Caki2 (cell line): ENCODE data around the gene LGMN. TPM values are rescaled to one million over a fixed set of nuclear protein-coding genes. Genes with fewer than 3 reads are reported as not detected.

Source experiments
- DNase-seq: peaks from one replicate; pipeline ENCODE4 v3.0.0-alpha.2; 2015; ENCODE audit warnings: low read depth
- in situ Hi-C: cut with HindIII; loops from 2 replicates; pipeline ENCODE4 v1.10.0; 2016; ENCODE audit warnings: low sequenced_read_pairs, low pct_unique_long_range_greater_than_20kb, mixed read lengths
- total RNA-seq: library from RNA; depleted of rRNA; stranded (reverse); fragments of >200 nt; shearing (Covaris generic); gene quantifications from 2 replicates; pipeline ENCODE4 v1.2.3, GENCODE V29; 2014; ENCODE audit warnings: low replicate concordance

Gene LGMN
- total RNA-seq, 1 experiment from 2014 or later = 63.5 TPM

DNA sequence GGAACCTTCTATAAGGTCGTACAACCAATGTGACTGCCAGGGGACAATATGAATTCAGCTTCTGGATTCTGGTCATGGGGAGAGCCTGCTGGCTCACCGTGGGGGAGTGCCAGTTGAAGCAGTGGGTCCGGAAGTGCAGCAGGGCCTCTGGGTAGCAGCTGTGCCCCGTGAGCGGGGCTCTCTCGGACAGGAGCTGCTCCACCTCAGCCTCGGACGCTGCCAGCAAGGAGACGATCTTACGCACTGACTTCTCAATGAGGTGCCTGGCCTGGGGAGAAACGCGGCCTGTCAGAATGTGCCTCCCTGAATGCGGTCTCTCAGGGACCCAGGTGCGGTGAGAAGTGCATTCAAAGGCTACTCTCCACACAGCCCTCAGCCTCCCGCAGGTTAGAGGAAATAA, 42.0 kb downstream of the LGMN start:
- DNase-seq = no peak
- in situ Hi-C loops = no loop called here

DNA sequence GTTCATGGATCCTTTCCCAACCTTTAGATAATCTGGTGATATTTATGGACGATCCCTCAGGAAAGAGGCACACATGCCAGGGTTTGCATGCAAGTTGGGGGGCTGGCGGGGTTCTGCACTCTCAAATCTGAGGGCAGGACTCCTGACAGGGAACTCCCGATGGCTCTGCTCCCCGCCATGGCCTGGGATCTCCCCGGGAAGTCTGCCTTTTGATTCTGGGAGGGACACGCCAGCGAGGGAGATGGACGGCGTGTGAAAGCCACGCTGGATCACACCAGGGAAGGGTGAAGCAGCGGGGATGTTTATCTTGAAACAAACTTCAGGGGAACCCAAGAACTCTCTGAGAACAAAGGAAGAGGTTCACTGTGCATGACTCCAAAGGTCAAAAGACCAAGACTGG, 43.6 kb downstream of the LGMN start:
- DNase-seq = no peak

DNA sequence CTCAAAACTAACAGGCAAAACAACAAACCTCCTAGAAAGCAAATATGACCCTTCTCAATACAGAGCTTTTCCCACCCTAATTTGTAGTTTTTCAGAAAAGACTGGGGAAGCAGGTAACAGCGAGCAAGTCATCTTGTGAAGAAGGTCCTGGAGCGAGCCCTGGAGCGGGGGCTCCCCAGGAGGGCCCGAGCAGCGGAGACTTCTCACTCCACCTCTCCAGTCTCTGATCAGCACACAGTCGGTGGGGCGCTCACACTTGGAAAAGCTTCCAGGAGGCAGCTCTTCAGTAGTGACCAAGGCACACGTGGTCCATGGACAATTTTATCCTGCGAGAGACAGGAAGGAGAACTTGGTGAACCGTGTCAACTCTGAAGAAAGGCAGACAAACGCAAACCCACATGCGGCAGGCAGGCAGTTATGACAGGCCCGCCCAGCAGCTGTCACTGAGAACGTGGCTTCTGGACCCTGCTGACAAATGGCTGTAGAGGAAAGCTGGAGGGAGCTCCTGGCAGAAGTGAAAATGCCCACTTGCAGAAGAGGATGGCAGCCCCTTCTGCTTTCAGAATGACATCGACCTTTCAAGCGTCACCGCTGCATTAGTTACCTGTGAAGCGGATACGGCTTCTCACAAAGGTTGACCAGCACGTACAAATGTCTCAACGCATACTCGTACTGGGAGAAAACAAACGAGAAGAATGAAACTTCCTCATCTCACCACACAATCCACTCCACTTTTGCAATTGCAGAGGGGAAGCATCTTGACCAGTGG, 44.2 kb downstream of the LGMN start:
- in situ Hi-C loops = no loop called here
- DNase-seq = no peak

More for the DNA sequence above, 43.6 kb downstream of the LGMN start:
- in situ Hi-C loops = no loop called here

DNA sequence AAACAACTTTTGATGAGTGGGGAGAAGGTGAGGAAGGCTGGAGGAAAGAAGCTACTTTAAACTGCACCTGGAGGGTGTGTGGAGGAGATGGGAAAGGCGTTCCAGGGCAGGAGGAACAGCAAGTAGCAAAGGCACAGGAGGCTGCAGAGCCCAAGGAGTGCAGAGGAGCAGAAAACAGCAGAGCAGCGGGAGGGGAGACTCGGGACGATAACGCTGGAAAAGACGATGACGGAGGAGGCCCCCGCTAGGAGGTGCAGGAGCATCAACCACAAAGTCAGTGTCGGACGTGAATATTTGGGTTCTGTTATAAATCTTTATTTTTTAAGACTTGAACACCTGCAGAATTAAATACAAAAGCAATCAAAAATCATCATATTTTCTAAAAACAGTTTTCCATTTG, 44.9 kb downstream of the LGMN start:
- in situ Hi-C loops = no loop called here
- DNase-seq = no peak

DNA sequence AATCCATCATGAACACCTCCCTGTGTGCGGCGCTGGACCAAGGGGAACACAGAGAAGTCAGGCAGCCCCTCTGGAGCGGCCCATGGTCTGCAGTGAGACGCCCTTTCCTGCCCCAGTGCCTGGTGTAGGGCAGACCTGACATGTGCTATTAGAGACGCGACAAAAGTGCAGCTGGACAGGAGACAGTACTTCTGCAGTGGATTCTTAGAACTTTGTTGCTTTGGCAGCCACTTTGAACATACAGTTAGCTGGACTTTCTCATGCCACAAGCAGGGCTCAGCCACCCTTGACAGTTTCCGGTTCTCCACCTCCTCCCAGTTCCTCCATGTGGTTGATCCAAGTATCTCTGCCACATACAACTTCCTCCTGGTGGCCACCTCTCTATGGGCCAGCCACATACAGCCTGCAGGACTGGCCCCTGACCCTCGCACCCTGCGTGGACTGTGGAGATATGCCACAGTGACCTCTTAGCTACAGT, 45.9 kb downstream of the LGMN start:
- in situ Hi-C loops = no loop called here
- no peak for DNase-seq

DNA sequence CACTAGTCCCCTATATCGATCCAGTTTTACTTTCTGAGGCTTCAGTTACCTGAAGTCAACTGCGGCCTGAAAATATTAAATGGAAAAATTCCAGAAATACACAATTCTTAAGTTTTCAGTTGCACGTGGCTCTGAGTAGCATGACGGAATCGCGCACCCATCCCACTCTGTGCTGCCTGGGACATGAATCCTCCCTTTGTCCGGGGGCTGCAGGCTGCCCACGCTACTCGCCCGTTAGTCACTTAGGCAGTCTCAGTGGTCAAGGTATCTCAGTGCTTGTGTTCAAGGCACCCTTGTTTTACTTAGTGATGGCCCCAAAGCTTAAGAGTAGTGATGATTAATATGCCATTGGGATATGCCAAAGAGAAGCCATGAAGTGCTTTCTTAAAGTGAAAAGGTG, 46.6 kb downstream of the LGMN start:
- in situ Hi-C loops = no loop called here
- no peak for DNase-seq

DNA sequence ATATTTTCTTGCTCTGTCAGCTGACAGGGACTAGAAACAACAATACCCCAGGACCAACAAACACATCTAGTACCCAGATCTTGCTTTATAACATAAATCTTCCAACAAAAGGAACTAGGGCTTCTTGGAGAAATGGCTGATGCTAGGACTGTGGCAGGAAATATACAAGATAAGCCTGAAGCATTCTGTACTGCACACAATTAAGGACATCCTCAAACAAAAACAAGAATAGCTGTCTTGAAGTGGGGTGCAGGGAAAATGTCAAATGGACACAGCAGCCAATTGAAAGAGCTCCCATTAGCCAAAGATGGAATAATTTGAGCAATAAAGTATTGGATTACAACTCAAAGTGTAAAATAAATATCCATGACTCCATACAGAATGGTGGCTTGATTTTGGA, 50.0 kb downstream of the LGMN start:
- in situ Hi-C loops = no loop called here
- no peak for DNase-seq

DNA sequence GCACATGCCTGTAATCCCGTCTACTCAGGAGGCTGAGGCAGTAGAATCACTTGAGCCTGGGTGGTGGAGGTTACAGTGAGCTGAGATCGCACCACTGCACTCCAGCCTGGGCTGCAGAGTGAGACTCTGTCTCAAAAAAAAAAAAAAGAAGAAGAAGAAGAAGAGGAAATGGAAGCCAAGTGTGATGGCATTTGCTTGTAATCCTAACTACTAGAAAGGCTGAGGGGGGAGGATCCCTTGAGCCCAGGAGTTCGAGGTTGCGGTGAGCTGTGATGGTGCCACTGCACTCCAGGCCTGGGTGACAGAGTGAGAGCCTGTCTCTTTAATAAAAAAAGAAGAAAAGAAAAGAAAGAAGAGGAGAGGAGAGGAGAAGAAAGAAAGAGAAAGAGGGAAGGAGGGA, 52.1 kb downstream of the LGMN start:
- no peak for DNase-seq
- in situ Hi-C loops = no loop called here

DNA sequence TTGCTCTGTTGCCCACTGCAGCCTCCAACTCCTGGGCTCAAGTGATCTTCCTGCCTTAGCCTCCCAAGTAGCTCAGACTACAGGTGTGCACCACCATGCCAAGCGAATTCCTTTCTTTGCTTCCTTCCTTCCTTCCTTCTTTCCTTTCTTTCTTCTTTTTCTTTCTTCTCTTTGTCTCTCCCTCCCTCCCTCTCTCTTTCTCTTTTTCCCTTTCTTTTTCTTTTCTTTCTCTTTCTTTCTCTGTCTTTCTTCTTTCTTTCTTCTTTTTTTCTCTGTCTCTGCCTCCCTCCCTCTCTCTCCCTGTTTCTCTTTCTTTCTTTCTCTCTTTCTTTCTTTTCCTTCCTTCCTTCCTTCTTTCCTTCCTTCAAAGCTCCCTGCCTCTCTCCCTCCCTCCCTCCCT, 52.9 kb downstream of the LGMN start:
- in situ Hi-C loops = no loop called here
- DNase-seq = no peak

DNA sequence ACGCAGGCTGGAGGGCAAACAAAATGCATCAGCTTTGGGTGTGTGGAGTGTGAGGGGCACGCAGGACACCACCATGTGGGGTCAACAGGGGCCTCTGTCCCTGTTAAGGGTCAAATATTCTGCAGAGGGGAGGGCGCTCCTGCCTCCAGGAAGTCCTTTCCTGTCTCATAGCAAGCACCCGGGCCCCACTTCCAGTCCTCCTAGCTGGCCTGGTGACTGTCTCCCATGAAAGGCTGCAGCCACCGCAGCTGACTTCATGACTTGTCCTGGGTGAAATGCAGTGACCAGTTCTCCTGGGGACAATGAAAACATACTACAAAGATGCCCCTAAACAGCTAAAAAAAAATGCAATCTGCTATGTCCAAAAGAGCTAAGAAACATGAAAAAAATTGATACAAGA, 53.6 kb downstream of the LGMN start:
- DNase-seq = no peak
- in situ Hi-C loops = no loop called here

DNA sequence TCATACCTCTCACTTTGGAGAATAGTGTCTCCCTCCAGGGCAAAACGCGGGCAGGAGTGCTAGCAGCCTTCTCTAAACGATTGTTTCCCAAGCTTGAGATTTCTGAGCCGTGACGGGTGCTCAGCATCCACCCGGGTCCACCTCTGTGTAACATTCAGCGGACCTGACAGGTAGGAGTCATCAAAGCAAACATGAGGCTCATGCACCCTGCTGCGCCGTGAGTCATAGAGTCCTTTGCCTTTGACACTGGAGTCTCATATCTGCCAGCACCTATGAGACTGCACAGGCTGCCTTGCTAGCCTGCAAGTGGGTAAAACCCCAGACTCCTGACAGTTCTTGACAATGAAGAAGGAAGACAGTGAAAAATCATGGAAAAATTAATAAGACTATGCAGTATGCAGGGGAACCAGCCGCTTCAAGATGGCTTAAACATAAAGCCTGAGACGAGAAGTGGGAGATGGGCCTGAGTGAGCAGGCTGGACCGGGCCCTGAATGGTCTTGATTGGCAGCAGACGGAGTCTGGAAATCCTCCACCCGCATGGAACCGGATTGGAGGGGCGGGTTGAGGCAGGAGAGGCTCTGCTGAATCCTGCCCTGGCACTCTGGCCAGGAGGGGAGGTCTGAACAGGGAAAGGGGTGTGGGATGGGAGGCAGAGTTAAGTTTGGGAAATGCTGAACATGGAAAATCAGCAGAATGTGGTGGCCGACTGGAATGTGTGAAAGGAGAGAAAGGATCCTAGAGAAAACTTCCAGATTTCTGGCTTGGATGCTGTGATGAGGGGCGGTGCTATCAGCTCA, 54.2 kb downstream of the LGMN start:
- peak; percentile 41 for DNase-seq
- in situ Hi-C loops = no loop called here

DNA sequence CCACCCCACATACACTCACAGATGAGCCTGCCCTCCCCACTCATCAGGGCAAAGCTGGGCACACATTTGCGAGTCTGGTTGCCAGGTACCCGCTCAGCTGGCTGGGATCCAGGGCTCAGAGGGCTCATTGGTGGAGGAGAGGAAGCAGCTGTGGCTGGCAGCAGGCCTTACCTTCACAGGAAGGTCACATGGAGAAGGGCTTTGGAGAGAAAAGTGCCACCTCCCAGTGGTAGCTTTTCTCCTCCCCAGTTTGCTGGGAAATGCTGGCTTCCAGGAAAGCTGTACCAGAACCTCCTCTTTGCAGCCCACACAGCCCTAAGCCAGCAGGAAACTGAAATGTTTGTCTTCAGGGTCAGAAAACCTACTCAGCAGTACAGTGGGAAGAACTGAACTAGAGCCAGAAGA, 55.6 kb downstream of the LGMN start:
- DNase-seq = peak; percentile 4
- in situ Hi-C loops = no loop called here

DNA sequence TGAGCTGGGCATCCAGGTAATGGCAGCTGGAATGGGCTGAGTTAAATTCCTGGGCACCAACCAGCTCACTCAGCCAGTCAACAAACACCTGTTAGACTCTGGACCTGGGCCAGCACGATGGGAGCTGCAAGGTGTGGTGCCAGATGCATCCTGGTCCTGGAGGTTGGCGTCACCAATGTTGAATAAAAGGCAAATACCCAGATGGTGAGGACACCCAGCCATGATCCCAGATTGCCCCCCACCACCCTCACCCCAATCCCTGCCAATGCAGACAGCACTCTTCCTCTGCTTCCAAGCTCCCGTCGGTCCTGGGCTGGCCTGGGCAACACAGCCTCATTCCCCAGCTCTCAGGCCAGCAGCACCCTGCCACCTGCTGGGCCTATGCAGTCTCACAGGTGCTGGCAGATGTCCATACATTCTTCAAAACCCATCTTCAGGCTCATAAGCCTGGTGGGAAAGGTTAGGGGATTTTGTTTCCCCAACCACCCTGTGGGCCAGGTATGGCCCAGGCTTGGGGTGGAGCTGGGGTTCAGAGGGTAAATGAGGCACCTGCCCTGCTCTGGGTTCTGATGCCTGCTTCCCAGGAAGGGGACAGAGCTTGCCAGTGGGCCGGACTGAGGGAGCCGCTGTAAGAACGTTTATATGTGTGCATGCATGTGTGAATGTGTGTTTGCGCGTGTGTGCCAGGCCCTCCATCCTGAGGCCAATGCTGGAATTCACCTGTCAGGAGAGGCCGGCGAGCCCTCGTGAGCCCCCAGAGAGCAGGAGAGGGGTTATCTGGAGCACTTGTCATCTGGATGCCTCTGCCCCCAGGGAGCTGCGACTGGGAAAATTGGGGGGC, 58.0 kb downstream of the LGMN start:
- peak; percentile 44 for DNase-seq
- in situ Hi-C loops = no loop called here

DNA sequence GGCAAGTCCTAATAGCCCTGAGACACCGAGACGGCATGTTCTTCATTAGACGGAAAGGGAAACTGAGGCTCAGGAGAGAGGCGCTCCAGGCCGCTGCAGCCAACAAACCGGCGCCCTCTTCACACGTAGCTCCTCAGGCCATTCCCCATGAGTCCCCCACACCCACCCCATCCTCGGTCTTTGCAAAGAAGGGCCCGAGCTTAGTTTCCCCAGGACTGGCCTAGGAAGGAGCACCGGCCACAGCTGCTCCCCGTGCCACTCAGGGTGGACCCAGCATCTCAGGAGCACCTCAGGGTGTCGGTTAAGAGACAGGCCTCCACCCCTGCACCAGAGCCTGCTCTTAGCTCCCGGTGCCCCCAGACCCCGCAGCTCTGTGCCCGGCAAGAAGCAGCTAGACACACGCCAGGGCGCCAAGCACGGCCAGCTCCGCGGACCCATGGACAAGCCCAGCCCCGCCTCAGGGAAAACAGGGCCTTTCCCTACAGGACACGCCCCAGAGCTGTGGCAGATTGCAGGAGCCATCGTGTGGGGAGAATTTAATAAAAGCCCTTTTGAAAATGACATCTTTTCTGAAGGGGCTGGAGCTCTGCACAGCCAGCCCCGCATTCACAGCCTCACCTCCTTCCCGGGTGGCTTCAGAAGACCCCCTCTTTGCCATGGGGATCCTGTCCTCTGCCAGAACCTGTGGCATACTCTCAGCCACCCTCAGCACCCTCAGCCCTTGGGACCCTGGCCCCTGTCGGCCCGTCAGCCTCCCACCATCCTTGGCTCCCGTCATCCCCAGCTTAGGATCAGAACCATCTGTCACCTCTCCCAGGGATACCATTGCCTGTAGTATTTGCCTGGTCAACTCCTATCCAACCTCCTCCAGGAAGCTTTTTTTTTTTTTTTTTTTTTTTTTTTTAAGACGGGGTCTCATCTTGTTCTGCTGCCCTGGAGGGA, 59.7 kb downstream of the LGMN start:
- no peak for DNase-seq
- in situ Hi-C loops = no loop called here

DNA sequence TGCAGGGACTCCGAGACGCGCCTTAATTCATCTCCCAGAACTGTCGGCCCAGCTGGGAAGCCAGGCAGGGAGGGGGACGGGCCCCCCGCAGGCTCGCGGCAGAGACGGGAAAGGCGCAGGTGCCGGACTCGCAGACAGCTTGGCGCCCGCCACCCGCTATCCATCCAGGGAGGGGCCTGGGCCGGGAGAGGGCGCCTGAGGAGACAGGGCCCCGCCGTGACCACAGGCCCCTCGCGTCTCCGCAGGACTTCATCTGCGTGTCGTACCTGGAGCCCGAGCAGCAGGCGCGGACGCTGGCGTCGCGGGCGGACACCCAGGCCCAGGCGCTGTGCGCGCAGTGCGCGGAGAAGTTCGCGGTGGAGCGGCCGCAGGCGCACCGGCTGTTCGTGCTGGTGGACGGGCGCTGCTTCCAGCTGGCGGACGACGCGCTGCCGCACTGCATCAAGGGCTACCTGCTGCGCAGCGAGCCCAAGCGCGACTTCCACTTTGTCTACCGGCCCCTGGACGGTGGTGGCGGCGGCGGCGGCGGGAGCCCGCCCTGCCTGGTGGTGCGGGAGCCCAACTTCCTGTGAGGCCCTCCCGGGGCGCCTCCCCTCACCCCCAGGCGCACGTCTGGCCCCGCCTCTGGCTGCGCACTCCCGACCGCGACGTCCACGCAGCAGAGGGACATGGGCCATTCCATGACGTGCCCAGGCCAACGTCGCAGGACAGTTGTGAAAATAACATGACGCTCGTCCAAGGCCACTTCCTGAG, 60.6 kb downstream of the LGMN start:
- in situ Hi-C loops = no loop called here
- DNase-seq = no peak

DNA sequence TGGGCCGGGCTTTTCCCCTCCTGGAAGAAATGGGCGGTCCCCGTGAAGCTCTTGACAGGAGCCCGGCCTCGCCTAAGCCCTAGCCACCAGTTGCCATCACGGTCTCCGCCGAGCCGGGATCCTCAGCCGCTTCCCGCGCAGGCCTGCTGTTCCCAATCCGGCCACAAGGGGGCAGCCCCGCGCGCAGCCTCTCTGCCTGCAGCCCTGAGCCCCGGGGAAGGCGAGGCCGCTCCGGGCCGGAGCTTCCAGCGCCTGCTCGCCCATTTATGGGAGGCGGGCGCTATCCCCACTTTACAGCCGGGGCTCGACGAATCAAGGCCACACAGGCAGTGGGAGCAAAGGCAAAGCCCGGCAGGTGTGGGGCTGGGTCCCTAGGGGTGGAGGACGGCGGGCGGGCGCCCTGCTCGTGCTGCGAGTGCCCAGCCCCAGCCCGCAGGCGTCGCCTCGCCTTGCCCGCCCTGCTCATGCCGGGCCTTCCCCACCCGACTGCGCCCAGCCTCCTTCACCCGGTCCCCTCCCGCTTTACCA, 61.5 kb downstream of the LGMN start:
- peak; percentile 66 for DNase-seq
- in situ Hi-C loops = no loop called here

DNA sequence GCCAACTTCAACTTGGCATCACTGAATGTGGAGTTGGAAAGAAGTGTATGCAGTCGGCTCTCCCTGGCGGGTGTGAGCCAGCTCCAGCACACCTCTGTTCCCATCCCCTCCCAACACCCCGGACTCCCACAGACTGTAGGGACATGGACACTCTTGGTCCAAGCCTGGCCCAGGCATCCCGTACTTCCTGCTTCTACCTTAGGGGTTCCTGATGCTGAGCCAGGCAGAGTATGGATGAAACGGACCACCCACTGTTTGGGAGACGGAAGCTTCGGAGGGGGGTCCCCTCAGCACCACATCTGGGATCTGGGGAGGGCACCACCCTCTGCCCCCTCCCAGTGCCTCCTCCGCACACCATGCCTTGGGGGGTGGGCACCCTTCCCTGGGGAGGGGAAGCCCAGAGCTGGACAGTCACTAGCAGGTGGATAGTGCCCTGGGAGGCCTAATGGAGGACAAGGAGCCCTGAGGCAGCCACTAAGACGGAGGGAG, 62.0 kb downstream of the LGMN start:
- in situ Hi-C loops = no loop called here
- no peak for DNase-seq
